Lung (tissue), 12 donors: ENCODE results near the gene RBM20. TPM values are rescaled to one million over a fixed set of nuclear protein-coding genes. Genes with fewer than 3 reads are reported as not detected.
A peak's percentile ranks its signal among the peaks of the same experiment; 100 is the strongest.

Experiments
- ATAC-seq: fragments of 200-7000 bp; cut with Tn5 transposase; one replicate; pipeline ENCODE4 v1.9.1; 2020; ENCODE audit warnings: moderate number of reproducible peaks; ENCODE audit not compliant: insufficient read depth, low FRiP score
- DNase-seq, 3 donors: peaks; one replicate each; pipeline ENCODE4 v3.0.0-alpha.2; 2013 to 2017
- H3K27ac ChIP-seq, 2 donors: one replicate each; pipeline ENCODE4 v1.5.1; 2013; ENCODE audit warnings: mild to moderate bottlenecking in 2 of 2, moderate library complexity in 2 of 2, control low read depth in 1 of 2, inconsistent platforms in 1 of 2, low read depth in 1 of 2, low read length in 1 of 2
- H3K27me3 ChIP-seq, 3 donors: one replicate each; pipeline ENCODE4 v1.5.1; 2013; ENCODE audit warnings: low read length in 2 of 3; ENCODE audit not compliant: control insufficient read depth in 3 of 3, insufficient read depth in 3 of 3
- H3K36me3 ChIP-seq, 4 donors: one replicate each; pipeline ENCODE4 v1.5.1; 2013; ENCODE audit warnings: low read length in 4 of 4, mild to moderate bottlenecking in 1 of 4, moderate library complexity in 1 of 4; ENCODE audit not compliant: control insufficient read depth in 4 of 4, insufficient read depth in 4 of 4
- H3K4me1 ChIP-seq, 5 donors: one replicate each; pipeline ENCODE4 v1.5.1; 2013; ENCODE audit warnings: low read length in 5 of 5, mild to moderate bottlenecking in 2 of 5, moderate library complexity in 1 of 5; ENCODE audit not compliant: control insufficient read depth in 5 of 5, insufficient read depth in 5 of 5
- H3K4me3 ChIP-seq: one replicate; pipeline ENCODE4 v1.5.1; 2013; ENCODE audit warnings: mild to moderate bottlenecking, control low read depth, moderate library complexity
- H3K9ac ChIP-seq, 2 donors: one replicate each; pipeline ENCODE4 v1.5.1; 2013; ENCODE audit warnings: low read length in 2 of 2, control low read depth in 1 of 2; ENCODE audit not compliant: insufficient read depth in 1 of 2
- H3K9me3 ChIP-seq, 4 donors: one replicate each; pipeline ENCODE4 v1.5.1; 2013; ENCODE audit warnings: low read length in 3 of 4, mild to moderate bottlenecking in 1 of 4, moderate library complexity in 1 of 4; ENCODE audit not compliant: control insufficient read depth in 4 of 4, insufficient read depth in 3 of 4
- WGBS, 2 donors: extraction: QIAGEN DNeasy Blood & Tissue Kit; methylation state at CpG; one replicate each; pipeline ENCODE4 v1.1.7; 2013; 5-methylcytosine and 5-hydroxymethylcytosine counted together
- polyA plus RNA-seq, 2 donors: library from polyadenylated mRNA; stranded (reverse); fragments of 200-250 nt; gene quantifications; one replicate each; pipeline ENCODE4 v1.2.1, GENCODE V29; 2013
- total RNA-seq, 2 donors: library from RNA; depleted of rRNA in 1 of 2; stranded (reverse); fragments of >200 nt in 1 of 2; gene quantifications; one replicate each; pipeline ENCODE4 v1.2.1, GENCODE V29; 2014 to 2021
- TF ChIP-seq, protein P1 (sequence below): IDR thresholded peaks from 2 replicates; pipeline ENCODE4 v1.5.1; 2012; ENCODE audit warnings: mild to moderate bottlenecking; ENCODE audit errors: control extremely low read depth, extremely low read depth
- donor health status: control.
- donor health status: control.
- donor health status: Bipolar disorder and iron deficiency.
- donor health status: healthy.
- donor health status: DM: yes; HTN: yes; CAD: no.

Gene RBM20
- total and polyA plus RNA-seq, 4 donors, result 0.25 to 3.3 (median 0.66) TPM

DNA sequence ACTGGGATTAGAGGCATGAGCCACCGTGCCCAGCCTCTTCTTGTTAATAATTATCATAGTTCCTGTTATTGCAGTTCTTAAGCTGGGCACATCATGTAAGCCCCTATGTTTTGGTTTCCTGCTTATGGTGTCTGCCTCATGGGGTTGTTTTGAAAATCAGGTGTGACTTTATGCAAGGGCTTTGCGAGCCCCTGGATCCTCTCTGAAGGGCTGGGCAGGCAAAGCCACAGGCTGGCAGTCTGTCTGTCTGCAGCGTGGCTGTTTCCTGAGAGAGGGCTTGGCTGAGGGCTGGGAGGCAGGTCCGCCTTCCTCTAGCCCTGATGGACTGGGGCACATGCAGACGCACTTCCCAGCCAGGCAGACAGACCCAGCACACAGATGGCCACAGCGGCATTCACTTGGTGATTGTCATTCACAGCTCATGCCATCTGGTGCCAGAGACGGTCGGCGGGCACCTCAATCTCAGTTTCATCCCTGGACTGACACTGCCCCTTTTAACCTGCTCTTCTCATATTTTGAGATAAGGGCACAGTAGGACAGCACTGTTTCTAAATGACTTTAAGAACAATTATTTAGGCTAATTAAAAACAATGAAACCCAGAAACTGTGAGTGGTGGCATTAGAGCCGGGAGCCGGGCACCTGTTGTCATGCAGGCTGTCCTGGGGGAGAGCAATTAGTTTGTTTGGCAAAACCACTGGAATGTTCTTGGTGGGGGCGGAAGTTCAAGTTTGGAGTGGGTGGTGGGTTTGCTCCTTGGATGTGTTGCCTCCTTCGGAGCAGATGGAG lies 35.5 kb downstream of the RBM20 start:
- Histone ChIP-seq H3K4me1 (peaks cover 0 to 5% (median 0%) of the 10 kb centered on the region in 5 donors), H3K4me3 (no peak overlapping the region), H3K27me3 (peaks cover 0 to 9% (median 6%) of the 10 kb centered on the region in 3 donors), H3K9ac (no peak overlapping the region), H3K36me3 (no peaks in the 10 kb centered on the region), H3K27ac (peak overlapping the region in 1 of 2 donors; percentile 69), H3K9me3 (no peaks in the 10 kb centered on the region)
- TF ChIP-seq, protein P1, sequence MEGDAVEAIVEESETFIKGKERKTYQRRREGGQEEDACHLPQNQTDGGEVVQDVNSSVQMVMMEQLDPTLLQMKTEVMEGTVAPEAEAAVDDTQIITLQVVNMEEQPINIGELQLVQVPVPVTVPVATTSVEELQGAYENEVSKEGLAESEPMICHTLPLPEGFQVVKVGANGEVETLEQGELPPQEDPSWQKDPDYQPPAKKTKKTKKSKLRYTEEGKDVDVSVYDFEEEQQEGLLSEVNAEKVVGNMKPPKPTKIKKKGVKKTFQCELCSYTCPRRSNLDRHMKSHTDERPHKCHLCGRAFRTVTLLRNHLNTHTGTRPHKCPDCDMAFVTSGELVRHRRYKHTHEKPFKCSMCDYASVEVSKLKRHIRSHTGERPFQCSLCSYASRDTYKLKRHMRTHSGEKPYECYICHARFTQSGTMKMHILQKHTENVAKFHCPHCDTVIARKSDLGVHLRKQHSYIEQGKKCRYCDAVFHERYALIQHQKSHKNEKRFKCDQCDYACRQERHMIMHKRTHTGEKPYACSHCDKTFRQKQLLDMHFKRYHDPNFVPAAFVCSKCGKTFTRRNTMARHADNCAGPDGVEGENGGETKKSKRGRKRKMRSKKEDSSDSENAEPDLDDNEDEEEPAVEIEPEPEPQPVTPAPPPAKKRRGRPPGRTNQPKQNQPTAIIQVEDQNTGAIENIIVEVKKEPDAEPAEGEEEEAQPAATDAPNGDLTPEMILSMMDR, result no peak
- WGBS, 2 donors, result 54 to 64% methylated on average over 13 of the region's 13 CpGs
- DNase-seq (no peak), ATAC-seq (no peak)

DNA sequence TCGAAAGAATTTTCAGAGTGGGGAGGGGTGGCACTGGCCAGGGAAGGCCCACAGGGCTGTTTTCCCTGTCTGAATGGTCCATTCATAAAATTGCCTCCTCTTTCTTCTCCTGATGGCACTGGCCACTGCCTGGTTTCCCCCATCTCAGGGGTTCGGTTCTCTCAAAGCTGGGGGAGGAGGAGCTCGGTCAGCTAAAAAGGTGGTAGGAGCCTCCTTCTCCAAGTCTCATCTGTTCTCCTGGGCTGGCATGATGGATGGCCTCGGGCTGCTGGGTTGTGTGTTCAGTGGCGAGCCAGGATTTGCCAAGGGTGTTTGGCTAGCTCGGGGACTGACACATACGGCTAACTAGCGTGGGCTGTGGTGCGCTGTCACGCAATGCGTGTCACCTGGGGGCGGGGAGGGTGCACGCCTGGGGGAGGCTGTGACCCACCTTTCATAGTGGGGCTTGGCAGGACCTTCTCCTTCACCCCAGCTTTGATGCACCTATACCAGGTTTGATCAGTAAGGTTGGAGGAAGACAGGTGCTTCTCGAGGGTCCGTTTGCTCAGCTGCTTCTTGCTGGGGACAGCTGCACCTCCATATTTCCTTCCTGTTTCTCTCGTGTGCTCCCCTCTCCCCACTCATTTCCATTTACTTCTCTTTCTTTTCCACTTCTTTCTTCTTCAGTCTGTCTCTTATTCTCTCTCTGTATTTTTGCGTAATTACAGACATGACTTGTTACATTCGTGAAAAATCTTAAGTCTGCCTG lies 36.3 kb downstream of the RBM20 start:
- H3K27me3 ChIP-seq, result peaks cover 0 to 12% (median 3%) of the 10 kb centered on the region in 3 donors
- peak overlapping the region in 1 of 2 donors; percentile 69 for H3K27ac ChIP-seq
- ATAC-seq (no peak), DNase-seq (no peak)
- H3K4me1 ChIP-seq, result peaks cover 0 to 9% (median 5%) of the 10 kb centered on the region in 5 donors
- 58 to 66% methylated on average over 18 of the region's 18 CpGs for whole genome bisulfite sequencing, 2 donors
- no peaks in the 10 kb centered on the region for H3K36me3 ChIP-seq
- no peak overlapping the region for H3K4me3 ChIP-seq
- no peaks in the 10 kb centered on the region for H3K9me3 ChIP-seq
- TF ChIP-seq, protein P1, result no peak
- no peak overlapping the region for H3K9ac ChIP-seq

DNA sequence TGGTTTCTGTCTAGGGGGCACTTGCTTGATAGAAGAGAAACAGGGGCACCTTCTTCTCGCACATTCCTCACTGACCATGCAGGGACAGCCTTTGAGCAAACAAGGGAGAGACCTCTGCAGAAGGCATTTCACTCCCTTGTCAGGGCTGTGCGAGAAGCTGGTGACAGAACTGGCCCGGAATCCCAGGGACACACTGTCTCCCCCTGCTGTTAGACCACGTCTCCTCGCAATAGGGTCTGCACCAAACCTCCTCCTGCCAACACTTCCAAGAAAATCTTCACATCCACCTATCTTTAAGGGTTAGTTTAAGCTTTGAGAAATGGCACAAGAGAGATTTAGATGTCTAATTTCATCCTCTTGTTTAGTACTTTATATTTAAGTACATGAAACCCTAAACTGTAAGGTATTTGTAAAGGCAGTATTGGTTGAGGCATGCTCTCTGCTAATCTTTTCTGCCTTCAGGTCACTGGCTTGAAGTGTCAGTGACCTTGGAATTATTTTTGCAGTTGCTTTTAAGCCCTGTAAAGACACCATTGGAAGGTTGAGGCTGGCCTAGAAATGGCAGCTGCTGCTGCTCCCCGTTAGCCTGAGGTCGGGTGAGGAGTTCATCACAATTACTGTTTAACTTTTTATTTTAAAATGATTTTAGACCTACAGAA lies 37.0 kb downstream of the RBM20 start:
- Histone ChIP-seq H3K27ac (peak overlapping the region in 1 of 2 donors; percentile 69), H3K9me3 (no peaks in the 10 kb centered on the region), H3K4me3 (no peak overlapping the region), H3K27me3 (peaks cover 0 to 12% (median under 1%) of the 10 kb centered on the region in 3 donors), H3K9ac (no peak overlapping the region), H3K36me3 (no peaks in the 10 kb centered on the region), H3K4me1 (peaks cover 0 to 9% (median 2%) of the 10 kb centered on the region in 5 donors)
- WGBS, 2 donors, result 45 to 46% methylated on average over 7 of the region's 7 CpGs
- DNase-seq (peak; percentile 48 to 65 (median 56)), ATAC-seq (no peak)
- TF ChIP-seq, protein P1, result no peak
